ENCODE data around the gene C1QB.

Gene C1QB

GRCh38 chr1:22619252-22619651, 33.8 kb upstream of the C1QB start:
- Histone ChIP-seq H3K4me3 (ENCODE audit: low read depth, low read length) (no peak overlapping the region), H3K36me3 (replicated peaks) (no peaks in the 10 kb centered on the region), H3K27me3 (replicated peaks) (peaks cover 28% of the 10 kb centered on the region), H3K27ac (no peak overlapping the region)
- no peak for TF ChIP-seq CTCF (IDR thresholded peaks at IDR 0.05; ENCODE audit: low read depth, low read length, missing control alignments)
- no peak for DNase-seq
- in situ Hi-C loops (cut with HindIII; ENCODE audit: low pct_ligation_motif_present, low sequenced_read_pairs), result no loop called here

GRCh38 chr1:22619798-22620197, 33.2 kb upstream of the C1QB start:
- Histone ChIP-seq H3K27ac (no peak overlapping the region), H3K36me3 (replicated peaks) (no peaks in the 10 kb centered on the region), H3K27me3 (replicated peaks) (peaks cover 28% of the 10 kb centered on the region), H3K4me3 (ENCODE audit: low read depth, low read length) (no peak overlapping the region)
- in situ Hi-C loops (cut with HindIII; ENCODE audit: low pct_ligation_motif_present, low sequenced_read_pairs), result no loop called here
- no peak for DNase-seq
- TF ChIP-seq CTCF (IDR thresholded peaks at IDR 0.05; ENCODE audit: low read depth, low read length, missing control alignments), result no peak

GRCh38 chr1:22621761-22622160, 31.3 kb upstream of the C1QB start:
- no peaks in the 10 kb centered on the region for H3K36me3 ChIP-seq (replicated peaks)
- H3K4me3 ChIP-seq (ENCODE audit: low read depth, low read length), result no peak overlapping the region
- no peak overlapping the region for H3K27ac ChIP-seq
- no peak for DNase-seq
- no peak for TF ChIP-seq CTCF (IDR thresholded peaks at IDR 0.05; ENCODE audit: low read depth, low read length, missing control alignments)
- in situ Hi-C loops (cut with HindIII; ENCODE audit: low pct_ligation_motif_present, low sequenced_read_pairs), result no loop called here
- H3K27me3 ChIP-seq (replicated peaks), result peaks cover 30% of the 10 kb centered on the region

GRCh38 chr1:22625262-22625925, 27.6 kb upstream of the C1QB start:
- Histone ChIP-seq H3K27ac (no peak overlapping the region), H3K36me3 (replicated peaks) (no peaks in the 10 kb centered on the region), H3K27me3 (replicated peaks) (peaks cover 22% of the 10 kb centered on the region), H3K4me3 (ENCODE audit: low read depth, low read length) (no peak overlapping the region)
- in situ Hi-C loops (cut with HindIII; ENCODE audit: low pct_ligation_motif_present, low sequenced_read_pairs), result no loop called here
- no peak for TF ChIP-seq CTCF (IDR thresholded peaks at IDR 0.05; ENCODE audit: low read depth, low read length, missing control alignments)
- no peak for DNase-seq

GRCh38 chr1:22626237-22627157, 26.5 kb upstream of the C1QB start:
- in situ Hi-C loops (cut with HindIII; ENCODE audit: low pct_ligation_motif_present, low sequenced_read_pairs), result no loop called here

More at GRCh38 chr1:22626237-22627157, 26.5 kb upstream of the C1QB start:
- Histone ChIP-seq H3K27ac (no peak overlapping the region), H3K27me3 (replicated peaks) (peaks cover 22% of the 10 kb centered on the region), H3K4me3 (ENCODE audit: low read depth, low read length) (no peak overlapping the region), H3K36me3 (replicated peaks) (no peaks in the 10 kb centered on the region)
- TF ChIP-seq CTCF (IDR thresholded peaks at IDR 0.05; ENCODE audit: low read depth, low read length, missing control alignments), result no peak
- DNase-seq, result no peak

All from brain microvascular endothelial cell (primary cell).